GM12878 (cell line): ENCODE data around the gene SPR. TPM values are rescaled to one million over a fixed set of nuclear protein-coding genes. Genes with fewer than 3 reads are reported as not detected.

Experiments
- ATAC-seq: fragments of 200-7000 bp; cut with Tn5 transposase; 3 replicates; pipeline ENCODE4 v1.9.1; 2020; ENCODE audit warnings: mild to moderate bottlenecking, moderate library complexity
- BruUV-seq: library from RNA; stranded (reverse); fragments of 400-500 nt; replicated peaks from 2 replicates; lab custom pipeline; 2021; lab: Mats Ljungman, UMichigan
- CTCF ChIA-PET: fragments of 300-600 bp; sonication (Branson Sonifier 250); formaldehyde crosslinking; extraction: SDS; loops from one replicate; lab custom pipeline; 2021; ENCODE audit warnings: inconsistent platforms; lab: Yijun Ruan, JAX
- POLR2A ChIA-PET: fragments of 350-600 bp; formaldehyde crosslinking; extraction: SDS; loops from one replicate; lab custom pipeline; 2021; ENCODE audit warnings: inconsistent platforms; lab: Charles Lee
- RAD21 ChIA-PET: fragments of 300-600 bp; sonication (Branson Sonifier 250); formaldehyde crosslinking; loops from one replicate; lab custom pipeline; 2023; ENCODE audit warnings: antibody characterized with exemption; ENCODE audit not compliant: unreplicated experiment; lab: Charles Lee
- SMC1A ChIA-PET: fragments of 300-600 bp; sonication (Branson Sonifier 250); formaldehyde crosslinking; loops from one replicate; lab custom pipeline; 2023; ENCODE audit not compliant: unreplicated experiment, uncharacterized antibody; lab: Charles Lee
- DNase-seq: peaks from one replicate; pipeline ENCODE4 v3.0.0-alpha.2; 2011; ENCODE audit warnings: low read depth, low spot score
- FAIRE-seq: peaks from 3 replicates; lab custom pipeline; 2011; peaks lifted over from hg19 to GRCh38; lab: Jason Lieb, UNC
- H2AFZ ChIP-seq: 2 replicates; pipeline ENCODE4 v1.6.0; 2011; ENCODE audit warnings: low read depth, low read length, control low read depth; ENCODE audit not compliant: control insufficient read depth
- H3K27ac ChIP-seq: 2 replicates; pipeline ENCODE4 v1.5.1; 2011; ENCODE audit warnings: control low read depth; ENCODE audit not compliant: control insufficient read depth, insufficient read depth
- H3K27me3 ChIP-seq, 2 experiments: replicated peaks in 1 of 2; 2 replicates each; pipeline versions ENCODE4 v1.6.0 to v1.6.1; 2011; ENCODE audit warnings: low read length in 1 of 2; ENCODE audit not compliant: control insufficient read depth in 2 of 2, insufficient read depth in 2 of 2
- H3K36me3 ChIP-seq, 2 experiments: 2 replicates each; pipeline ENCODE4 v1.5.1; 2011; ENCODE audit warnings: low read length in 1 of 2; ENCODE audit not compliant: control insufficient read depth in 2 of 2, insufficient read depth in 2 of 2
- H3K4me1 ChIP-seq: 2 replicates; pipeline ENCODE4 v1.6.1; 2011; ENCODE audit warnings: mild to moderate bottlenecking, low read length, moderate library complexity, mixed read lengths; ENCODE audit not compliant: control insufficient read depth, insufficient read depth
- H3K4me2 ChIP-seq: 2 replicates; pipeline ENCODE4 v1.6.0; 2011; ENCODE audit warnings: control low read depth; ENCODE audit not compliant: control insufficient read depth, insufficient read depth
- H3K4me3 ChIP-seq: fragments of 200-600 bp; sonication (generic); 2 replicates; pipeline ENCODE4 v1.5.1; 2016
- H3K79me2 ChIP-seq: 2 replicates; pipeline ENCODE4 v1.6.0; 2011; ENCODE audit warnings: low read length; ENCODE audit not compliant: control insufficient read depth, insufficient read depth
- H3K9ac ChIP-seq: 2 replicates; pipeline ENCODE4 v1.8.0; 2011; ENCODE audit warnings: low read length, control low read depth, mixed read lengths; ENCODE audit not compliant: control insufficient read depth, insufficient read depth
- H3K9me3 ChIP-seq: replicated peaks from 3 replicates; pipeline ENCODE4 v1.5.1; 2011; ENCODE audit warnings: mild to moderate bottlenecking, low read length; ENCODE audit not compliant: control insufficient read depth, insufficient read depth
- H4K20me1 ChIP-seq: 2 replicates; pipeline ENCODE4 v1.6.0; 2011; ENCODE audit not compliant: control insufficient read depth, insufficient read depth
- BACH1 ChIP-seq: fragments of 450-650 bp; IDR thresholded peaks from 2 replicates; pipeline ENCODE4 v1.6.1; 2017; ENCODE audit warnings: mild to moderate bottlenecking, borderline replicate concordance
- DPF2 ChIP-seq: fragments of 450-650 bp; IDR thresholded peaks from 2 replicates; pipeline ENCODE4 v1.6.1; 2017; ENCODE audit warnings: mild to moderate bottlenecking
- EZH2 ChIP-seq: IDR thresholded peaks from 2 replicates; pipeline ENCODE4 v1.6.1; 2012; ENCODE audit warnings: low read depth, mild to moderate bottlenecking, control low read depth, inconsistent platforms, low read length, borderline replicate concordance; ENCODE audit not compliant: control insufficient read depth
- NFYB ChIP-seq: IDR thresholded peaks from 2 replicates; pipeline ENCODE4 v1.6.1; 2011; ENCODE audit warnings: low read depth, mild to moderate bottlenecking, low read length, improper control_type of control experiment, moderate library complexity; ENCODE audit not compliant: insufficient read depth
- RUNX3 ChIP-seq: IDR thresholded peaks from 2 replicates; pipeline ENCODE4 v1.6.1; 2012; ENCODE audit warnings: low read length, inconsistent platforms
- SUZ12 ChIP-seq: fragments of 200-600 bp; sonication (generic); IDR thresholded peaks from one replicate; pipeline ENCODE4 v1.6.1; 2018; ENCODE audit warnings: antibody characterized with exemption, mild to moderate bottlenecking; ENCODE audit not compliant: unreplicated experiment
- TCF12 ChIP-seq: IDR thresholded peaks from 2 replicates; pipeline ENCODE4 v1.6.1; 2011; ENCODE audit warnings: low read depth, mild to moderate bottlenecking, low read length
- WGBS: methylation state at CpG from one replicate; pipeline ENCODE4 v1.1.6; 2016; ENCODE audit warnings: low lambda C conversion rate; ENCODE audit not compliant: insufficient replicate concordance, insufficient coverage; ENCODE audit errors: missing lambda C conversion rate; 5-methylcytosine and 5-hydroxymethylcytosine counted together
- in situ Hi-C: fragments of 300-500 bp; cut with MboI; formaldehyde crosslinking; loops from 9 replicates; pipeline ENCODE4 v1.14.3; 2018; ENCODE audit warnings: mixed read lengths
- intact Hi-C: fragments of 100-400 bp; cut with micrococcal nuclease; formaldehyde crosslinking; loops from one replicate; pipeline ENCODE4 v1.14.2; 2022; ENCODE audit not compliant: unreplicated experiment
- polyA plus RNA-seq, 11 experiments: library from polyadenylated mRNA; depleted of rRNA in 4 of 11; unstranded in 6 of 11; stranded (reverse) in 5 of 11; fragments of >200 nt; fragmentation: Nextera tagmentation in 4 of 11; fragmentation: Illumina TruSeq in 1 of 11; extraction: Ambion mirVana in 4 of 11; extraction: Trizol in 1 of 11; gene quantifications; 1 replicate in 1 of 11; 2 replicates in 10 of 11; pipeline versions ENCODE4 v1.2.1 to v1.2.3, GENCODE V29; 2011 to 2016; ENCODE audit warnings: inconsistent platforms in 2 of 11, missing spikeins in 2 of 11, low read depth in 1 of 11
- total RNA-seq, 4 experiments: library from RNA; depleted of rRNA in 3 of 4; stranded (reverse); fragments of >200 nt in 3 of 4; fragmentation: Illumina TruSeq in 1 of 4; extraction: Trizol in 1 of 4; gene quantifications; 2 replicates each; pipeline versions ENCODE4 v1.2.1 to v1.2.3, GENCODE V29; 2013 to 2021
- TF ChIP-seq, protein P1 (sequence below): IDR thresholded peaks from 2 replicates; pipeline ENCODE4 v1.6.1; 2011; ENCODE audit warnings: mild to moderate bottlenecking, low read depth, low read length, moderate library complexity; ENCODE audit not compliant: insufficient replicate concordance
- TF ChIP-seq, protein P2 (sequence below): fragments of 450-650 bp; conservative IDR thresholded peaks from 2 replicates; pipeline ENCODE4 v1.6.1; 2017; ENCODE audit warnings: mild to moderate bottlenecking, moderate library complexity
- TF ChIP-seq, protein P3 (sequence below): IDR thresholded peaks from 2 replicates; pipeline ENCODE4 v1.6.1; 2011; ENCODE audit warnings: borderline replicate concordance, low read depth, mild to moderate bottlenecking, moderate library complexity, low read length; ENCODE audit not compliant: insufficient read depth, poor library complexity, severe bottlenecking

SPR gene
- total and polyA plus RNA-seq, 10 of the 15 experiments (the other 5 are each of a cell fraction or from before 2014, with no cell fraction given), result 0.68 to 7.8 (median 2.5) TPM

DNA sequence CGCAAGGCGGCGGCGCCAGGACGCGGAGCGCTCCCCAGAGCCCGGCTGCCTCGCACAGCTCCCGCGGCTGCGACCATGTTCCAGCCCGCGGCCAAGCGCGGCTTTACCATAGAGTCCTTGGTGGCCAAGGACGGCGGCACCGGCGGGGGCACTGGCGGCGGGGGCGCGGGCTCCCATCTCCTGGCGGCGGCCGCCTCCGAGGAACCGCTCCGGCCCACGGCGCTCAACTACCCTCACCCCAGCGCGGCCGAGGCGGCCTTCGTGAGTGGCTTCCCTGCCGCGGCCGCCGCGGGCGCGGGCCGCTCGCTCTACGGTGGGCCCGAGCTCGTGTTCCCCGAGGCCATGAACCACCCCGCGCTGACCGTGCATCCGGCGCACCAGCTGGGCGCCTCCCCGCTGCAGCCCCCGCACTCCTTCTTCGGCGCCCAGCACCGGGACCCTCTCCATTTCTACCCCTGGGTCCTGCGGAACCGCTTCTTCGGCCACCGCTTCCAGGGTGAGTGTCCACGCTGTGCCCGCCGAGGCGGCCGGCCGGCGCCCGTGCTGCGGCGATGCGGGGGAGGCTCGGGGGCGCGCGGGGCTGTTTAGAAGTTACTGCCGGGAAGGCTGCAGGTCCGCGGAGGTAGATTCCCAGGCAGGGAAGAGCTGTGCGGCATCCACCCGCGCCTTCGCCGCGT is 30.8 kb downstream of the SPR start (continued):
- TF ChIP-seq BACH1 (peak; percentile 27; the same call in 1 of the 2 replicates), SUZ12 (peak; percentile 89), NFYB (no peak), DPF2 (0 out of 2 replicates have a peak, but pooled peaks have one; percentile 47)
- TF ChIP-seq, protein P1, sequence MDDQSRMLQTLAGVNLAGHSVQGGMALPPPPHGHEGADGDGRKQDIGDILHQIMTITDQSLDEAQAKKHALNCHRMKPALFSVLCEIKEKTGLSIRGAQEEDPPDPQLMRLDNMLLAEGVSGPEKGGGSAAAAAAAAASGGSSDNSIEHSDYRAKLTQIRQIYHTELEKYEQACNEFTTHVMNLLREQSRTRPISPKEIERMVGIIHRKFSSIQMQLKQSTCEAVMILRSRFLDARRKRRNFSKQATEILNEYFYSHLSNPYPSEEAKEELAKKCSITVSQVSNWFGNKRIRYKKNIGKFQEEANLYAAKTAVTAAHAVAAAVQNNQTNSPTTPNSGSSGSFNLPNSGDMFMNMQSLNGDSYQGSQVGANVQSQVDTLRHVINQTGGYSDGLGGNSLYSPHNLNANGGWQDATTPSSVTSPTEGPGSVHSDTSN, result no peak
- TF ChIP-seq, all 136 proteins: peak for 7

DNA sequence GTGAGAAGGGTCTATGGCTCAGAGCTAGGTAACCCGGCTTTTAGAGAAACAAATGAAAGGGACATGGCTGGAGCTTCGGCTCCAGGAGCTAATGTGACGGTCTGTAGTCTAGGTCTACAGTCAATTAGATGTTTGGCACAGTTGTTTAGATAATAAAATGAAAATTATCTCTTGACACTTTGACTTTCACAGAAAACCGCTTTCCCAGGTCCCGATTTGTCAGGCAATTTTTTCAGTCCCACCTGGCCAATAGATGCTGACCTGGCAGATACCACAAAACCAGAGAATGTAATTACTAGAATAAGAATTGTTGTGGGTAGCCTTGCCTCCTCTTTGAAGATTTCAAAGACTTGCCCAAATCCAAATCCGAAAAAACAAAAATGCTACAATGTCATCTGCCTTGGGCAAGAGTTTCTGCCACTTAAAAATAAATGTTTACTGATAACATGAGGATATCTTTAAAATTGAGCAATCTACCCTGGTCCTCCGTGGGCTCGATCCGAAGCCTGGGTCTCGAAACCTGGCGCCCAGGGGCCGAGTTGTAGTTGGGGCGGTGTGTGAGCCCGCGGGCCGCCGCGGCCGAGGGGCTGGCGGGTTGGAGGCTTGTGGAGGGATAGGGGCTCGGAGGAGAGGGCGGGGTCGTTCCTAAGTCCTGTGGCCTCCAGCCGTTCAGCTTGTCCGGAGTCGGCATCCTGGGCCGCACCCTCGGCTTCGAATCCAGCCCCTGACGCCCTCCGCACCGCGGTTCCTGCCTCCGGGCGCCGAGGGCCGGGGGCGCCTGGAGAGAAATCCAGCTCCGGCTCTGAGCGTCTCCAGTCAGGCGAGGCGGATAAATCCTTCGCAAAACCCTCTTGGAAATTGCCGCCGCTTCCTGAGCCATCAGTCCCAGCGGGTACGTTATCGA is 32.5 kb downstream of the SPR start:
- in situ Hi-C loops (no loop called here), intact Hi-C loops (loop anchor here (5.0 kb wide), 1 partner anchor 153 kb away; the partner anchor contains the start of gene SFXN5)
- peak overlapping the region; percentile 0; the same call in 1 of the 2 replicates for H3K4me3 ChIP-seq
- ATAC-seq, result no peak
- ChIA-PET RAD21 (interaction anchor here (6.7 kb wide), 1 partner anchor 26 kb away, joined by 88 read pairs; no protein-coding TSS in a partner anchor), CTCF (interaction anchor here (1.3 to 6.3 kb wide), 2 partner anchors 16 to 27 kb away, joined by 3 to 106 read pairs; no protein-coding TSS in a partner anchor), POLR2A (interaction anchor here (5.8 kb wide), 1 partner anchor 25 kb away, joined by 42 read pairs; no protein-coding TSS in a partner anchor), SMC1A (interaction anchor here (0.8 kb wide), 1 partner anchor 25 kb away, joined by 3 read pairs; no protein-coding TSS in a partner anchor)
- H3K4me1 ChIP-seq, result peaks cover 9% of the 10 kb centered on the region
- H4K20me1 ChIP-seq, result peaks cover 2% of the 10 kb centered on the region; the same call in 1 of the 2 replicates
- DNase-seq, result no peak
- H3K4me2 ChIP-seq, result peak overlapping the region; percentile 50; the same call in 1 of the 2 replicates
- H3K9me3 ChIP-seq, result no peaks in the 10 kb centered on the region; the same call in 2 of the 3 replicates
- H2AFZ ChIP-seq, result no peak overlapping the region
- TSS peak; percentile 62 for BruUV-seq
- H3K27ac ChIP-seq, result no peak overlapping the region
- H3K9ac ChIP-seq, result no peak overlapping the region
- H3K36me3 ChIP-seq, result no peaks in the 10 kb centered on the region
- H3K79me2 ChIP-seq, result no peaks in the 10 kb centered on the region
- peaks cover 13 to 67% of the 10 kb centered on the region in 2 experiments for H3K27me3 ChIP-seq
- FAIRE-seq, result no peak
- TF ChIP-seq EZH2 (0 out of 2 replicates have a peak, but pooled peaks have one; percentile 77), TCF12 (no peak), RUNX3 (0 out of 2 replicates have a peak, but pooled peaks have one; percentile 10)
- TF ChIP-seq, protein P2, sequence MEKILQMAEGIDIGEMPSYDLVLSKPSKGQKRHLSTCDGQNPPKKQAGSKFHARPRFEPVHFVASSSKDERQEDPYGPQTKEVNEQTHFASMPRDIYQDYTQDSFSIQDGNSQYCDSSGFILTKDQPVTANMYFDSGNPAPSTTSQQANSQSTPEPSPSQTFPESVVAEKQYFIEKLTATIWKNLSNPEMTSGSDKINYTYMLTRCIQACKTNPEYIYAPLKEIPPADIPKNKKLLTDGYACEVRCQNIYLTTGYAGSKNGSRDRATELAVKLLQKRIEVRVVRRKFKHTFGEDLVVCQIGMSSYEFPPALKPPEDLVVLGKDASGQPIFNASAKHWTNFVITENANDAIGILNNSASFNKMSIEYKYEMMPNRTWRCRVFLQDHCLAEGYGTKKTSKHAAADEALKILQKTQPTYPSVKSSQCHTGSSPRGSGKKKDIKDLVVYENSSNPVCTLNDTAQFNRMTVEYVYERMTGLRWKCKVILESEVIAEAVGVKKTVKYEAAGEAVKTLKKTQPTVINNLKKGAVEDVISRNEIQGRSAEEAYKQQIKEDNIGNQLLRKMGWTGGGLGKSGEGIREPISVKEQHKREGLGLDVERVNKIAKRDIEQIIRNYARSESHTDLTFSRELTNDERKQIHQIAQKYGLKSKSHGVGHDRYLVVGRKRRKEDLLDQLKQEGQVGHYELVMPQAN, result no peak
- TF ChIP-seq, protein P3, sequence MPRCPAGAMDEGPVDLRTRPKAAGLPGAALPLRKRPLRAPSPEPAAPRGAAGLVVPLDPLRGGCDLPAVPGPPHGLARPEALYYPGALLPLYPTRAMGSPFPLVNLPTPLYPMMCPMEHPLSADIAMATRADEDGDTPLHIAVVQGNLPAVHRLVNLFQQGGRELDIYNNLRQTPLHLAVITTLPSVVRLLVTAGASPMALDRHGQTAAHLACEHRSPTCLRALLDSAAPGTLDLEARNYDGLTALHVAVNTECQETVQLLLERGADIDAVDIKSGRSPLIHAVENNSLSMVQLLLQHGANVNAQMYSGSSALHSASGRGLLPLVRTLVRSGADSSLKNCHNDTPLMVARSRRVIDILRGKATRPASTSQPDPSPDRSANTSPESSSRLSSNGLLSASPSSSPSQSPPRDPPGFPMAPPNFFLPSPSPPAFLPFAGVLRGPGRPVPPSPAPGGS, result no peak
- WGBS, result 40% methylated on average over 38 of the region's 48 CpGs
